Keratinocyte (primary cell): Measurements from ENCODE around the gene MOB3B. TPM values are rescaled to one million over a fixed set of nuclear protein-coding genes. Genes with fewer than 3 reads are reported as not detected.

Source experiments
- DNase-seq: peaks from one replicate; pipeline ENCODE4 v3.0.0-alpha.2; 2011; ENCODE audit warnings: low read depth, missing footprints, low spot score
- FAIRE-seq: peaks from 2 replicates; lab custom pipeline; 2011; peaks lifted over from hg19 to GRCh38; lab: Jason Lieb, UNC
- H2AFZ ChIP-seq: 2 replicates; pipeline ENCODE4 v1.6.0; 2012; ENCODE audit warnings: low read length, control low read depth, inconsistent platforms; ENCODE audit not compliant: control insufficient read depth
- H3K27ac ChIP-seq: 2 replicates; pipeline ENCODE4 v1.5.1; 2011; ENCODE audit warnings: low read length; ENCODE audit not compliant: control insufficient read depth, insufficient read depth
- H3K27me3 ChIP-seq: 3 replicates; pipeline ENCODE4 v1.6.0; 2011; ENCODE audit warnings: low read length; ENCODE audit not compliant: control insufficient read depth, insufficient read depth; ENCODE audit errors: extremely low read depth
- H3K36me3 ChIP-seq, 2 experiments: 2 replicates in 1 of 2; 3 replicates in 1 of 2; pipeline ENCODE4 v1.5.1; 2011; ENCODE audit warnings: low read length in 2 of 2, mild to moderate bottlenecking in 1 of 2; ENCODE audit not compliant: control insufficient read depth in 2 of 2, insufficient read depth in 2 of 2; ENCODE audit errors: extremely low read depth in 1 of 2
- H3K4me1 ChIP-seq: 3 replicates; pipeline ENCODE4 v1.5.1; 2011; ENCODE audit warnings: low read length; ENCODE audit not compliant: control insufficient read depth, insufficient read depth; ENCODE audit errors: extremely low read depth
- H3K4me2 ChIP-seq: 3 replicates; pipeline ENCODE4 v1.6.0; 2011; ENCODE audit warnings: low read depth, low read length; ENCODE audit not compliant: control insufficient read depth, insufficient read depth; ENCODE audit errors: extremely low read depth
- H3K4me3 ChIP-seq, 3 experiments: fragments of 200-600 bp in 1 of 3; sonication (generic) in 1 of 3; 2 replicates in 2 of 3; 3 replicates in 1 of 3; pipeline ENCODE4 v1.5.1; 2011 to 2016; ENCODE audit warnings: low read length in 3 of 3, mild to moderate bottlenecking in 3 of 3, control low read depth in 2 of 3, inconsistent platforms in 1 of 3, low read depth in 1 of 3, mixed read lengths in 1 of 3, mixed run types in 1 of 3, moderate library complexity in 1 of 3; ENCODE audit not compliant: control insufficient read depth in 2 of 3, insufficient read depth in 2 of 3; ENCODE audit errors: extremely low read depth in 1 of 3
- H3K79me2 ChIP-seq: 2 replicates; pipeline ENCODE4 v1.6.0; 2012; ENCODE audit warnings: low read length; ENCODE audit not compliant: control insufficient read depth, insufficient read depth
- H3K9ac ChIP-seq: 3 replicates; pipeline ENCODE4 v1.6.0; 2011; ENCODE audit warnings: low read length; ENCODE audit not compliant: control insufficient read depth, insufficient read depth; ENCODE audit errors: extremely low read depth
- H3K9me1 ChIP-seq: 3 replicates; pipeline ENCODE4 v1.6.0; 2011; ENCODE audit warnings: low read length; ENCODE audit not compliant: control insufficient read depth, insufficient read depth; ENCODE audit errors: extremely low read depth
- H3K9me3 ChIP-seq: 2 replicates; pipeline ENCODE4 v1.5.1; 2012; ENCODE audit warnings: low read depth, low read length; ENCODE audit not compliant: control insufficient read depth
- H4K20me1 ChIP-seq: 3 replicates; pipeline ENCODE4 v1.6.0; 2011; ENCODE audit warnings: low read length; ENCODE audit not compliant: control insufficient read depth, insufficient read depth; ENCODE audit errors: extremely low read depth
- EZH2 ChIP-seq: IDR thresholded peaks from one replicate; pipeline ENCODE4 v1.6.1; 2012; ENCODE audit warnings: inconsistent platforms, mild to moderate bottlenecking, low read length, moderate library complexity
- dilution Hi-C: fragments of 300-500 bp; cut with MboI; formaldehyde crosslinking; loops from one replicate; pipeline ENCODE4 v1.7.0; 2020; ENCODE audit warnings: low sequenced_read_pairs; ENCODE audit not compliant: extremely low pct_ligation_motif_present
- polyA plus RNA-seq, 5 experiments: library from polyadenylated mRNA; depleted of rRNA in 3 of 5; stranded (reverse) in 3 of 5; stranded (forward) in 1 of 5; unstranded in 1 of 5; fragments of >200 nt; gene quantifications; 1 replicate in 1 of 5; 2 replicates in 3 of 5; 3 replicates in 1 of 5; pipeline versions ENCODE4 v1.2.1 to v1.2.3, GENCODE V29; 2011 to 2012; ENCODE audit warnings: missing spikeins in 2 of 5, low read depth in 1 of 5, low replicate concordance in 1 of 5
- TF ChIP-seq, protein P1 (sequence below), 3 experiments: IDR thresholded peaks in 1 of 3; conservative IDR thresholded peaks in 1 of 3; optimal IDR thresholded peaks in 1 of 3; 2 replicates in 2 of 3; 3 replicates in 1 of 3; pipeline versions ENCODE3 to v1.5.1; 2011; ENCODE audit warnings: low read length in 3 of 3, mild to moderate bottlenecking in 3 of 3, moderate library complexity in 2 of 3, control low read depth in 1 of 3, inconsistent platforms in 1 of 3; ENCODE audit not compliant: insufficient read depth in 2 of 3; ENCODE audit errors: extremely low read depth in 1 of 3

The MOB3B gene
- polyA plus RNA-seq, 1 donor (not counting 4 experiments of a cell fraction or from before 2014, with no cell fraction given), result 35.3 TPM

DNA sequence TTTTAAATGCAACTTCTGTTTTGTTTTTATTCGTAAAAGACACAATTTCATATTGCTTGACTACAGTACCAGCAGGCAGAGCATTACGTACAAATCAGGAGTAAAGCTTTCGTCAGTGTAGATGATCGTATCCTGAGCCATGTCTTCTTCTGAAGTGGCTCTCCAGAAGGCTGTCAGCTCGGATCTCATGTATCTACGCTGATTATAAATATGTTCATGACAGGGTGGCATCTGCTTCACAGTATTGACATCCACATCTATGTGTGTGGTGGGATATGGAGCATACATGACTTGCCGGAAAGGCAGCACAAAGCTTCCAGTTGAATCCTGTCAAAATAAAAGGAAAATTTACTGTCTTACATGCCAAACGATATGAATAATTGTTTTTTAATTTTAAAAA is 26.9 kb upstream of the MOB3B start:
- no peak overlapping the region for H2AFZ ChIP-seq
- FAIRE-seq (no peak), DNase-seq (no peak)
- no peak overlapping the region for H3K4me3 ChIP-seq
- H3K9ac ChIP-seq, result no peak overlapping the region
- H3K9me1 ChIP-seq, result no peaks in the 10 kb centered on the region
- no peaks in the 10 kb centered on the region for H3K36me3 ChIP-seq
- no peaks in the 10 kb centered on the region for H3K9me3 ChIP-seq
- no peaks in the 10 kb centered on the region for H3K79me2 ChIP-seq
- TF ChIP-seq, protein P1, sequence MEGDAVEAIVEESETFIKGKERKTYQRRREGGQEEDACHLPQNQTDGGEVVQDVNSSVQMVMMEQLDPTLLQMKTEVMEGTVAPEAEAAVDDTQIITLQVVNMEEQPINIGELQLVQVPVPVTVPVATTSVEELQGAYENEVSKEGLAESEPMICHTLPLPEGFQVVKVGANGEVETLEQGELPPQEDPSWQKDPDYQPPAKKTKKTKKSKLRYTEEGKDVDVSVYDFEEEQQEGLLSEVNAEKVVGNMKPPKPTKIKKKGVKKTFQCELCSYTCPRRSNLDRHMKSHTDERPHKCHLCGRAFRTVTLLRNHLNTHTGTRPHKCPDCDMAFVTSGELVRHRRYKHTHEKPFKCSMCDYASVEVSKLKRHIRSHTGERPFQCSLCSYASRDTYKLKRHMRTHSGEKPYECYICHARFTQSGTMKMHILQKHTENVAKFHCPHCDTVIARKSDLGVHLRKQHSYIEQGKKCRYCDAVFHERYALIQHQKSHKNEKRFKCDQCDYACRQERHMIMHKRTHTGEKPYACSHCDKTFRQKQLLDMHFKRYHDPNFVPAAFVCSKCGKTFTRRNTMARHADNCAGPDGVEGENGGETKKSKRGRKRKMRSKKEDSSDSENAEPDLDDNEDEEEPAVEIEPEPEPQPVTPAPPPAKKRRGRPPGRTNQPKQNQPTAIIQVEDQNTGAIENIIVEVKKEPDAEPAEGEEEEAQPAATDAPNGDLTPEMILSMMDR (optimal IDR thresholded peaks at IDR 0.05 in 1 of 3, IDR thresholded peaks at IDR 0.05 in 1 of 3, conservative IDR thresholded peaks at IDR 0.05 in 1 of 3; ENCODE audit: extremely low read depth in 1 of 3, insufficient read depth in 2 of 3, low read length in 3 of 3), result no peak
- TF ChIP-seq EZH2, result no peak
- H3K4me2 ChIP-seq, result no peak overlapping the region
- dilution Hi-C loops, result no loop called here
- no peaks in the 10 kb centered on the region for H4K20me1 ChIP-seq
- H3K27ac ChIP-seq, result no peak overlapping the region
- no peaks in the 10 kb centered on the region for H3K4me1 ChIP-seq
- H3K27me3 ChIP-seq, result no peaks in the 10 kb centered on the region

GRCh38 chr9:27554712-27555111 is 25.1 kb upstream of the MOB3B start:
- H4K20me1 ChIP-seq, result no peaks in the 10 kb centered on the region
- TF ChIP-seq, protein P1 (optimal IDR thresholded peaks at IDR 0.05 in 1 of 3, IDR thresholded peaks at IDR 0.05 in 1 of 3, conservative IDR thresholded peaks at IDR 0.05 in 1 of 3; ENCODE audit: extremely low read depth in 1 of 3, insufficient read depth in 2 of 3, low read length in 3 of 3), result no peak
- TF ChIP-seq EZH2, result no peak
- FAIRE-seq (no peak), DNase-seq (no peak)
- H3K9ac ChIP-seq, result no peak overlapping the region
- H3K4me2 ChIP-seq, result no peak overlapping the region
- H3K4me1 ChIP-seq, result no peaks in the 10 kb centered on the region
- H3K4me3 ChIP-seq, result no peak overlapping the region
- H3K27me3 ChIP-seq, result no peaks in the 10 kb centered on the region
- no peaks in the 10 kb centered on the region for H3K36me3 ChIP-seq
- H2AFZ ChIP-seq, result no peak overlapping the region
- H3K9me3 ChIP-seq, result no peaks in the 10 kb centered on the region
- no peaks in the 10 kb centered on the region for H3K9me1 ChIP-seq
- dilution Hi-C loops, result no loop called here
- H3K79me2 ChIP-seq, result no peaks in the 10 kb centered on the region
- no peak overlapping the region for H3K27ac ChIP-seq
